PC-3 (cell line): ENCODE measurements around the gene STAT2.

Experiments used
- CTCF ChIP-seq: fragments of 300-600 bp; sonication (generic); conservative IDR thresholded peaks from 2 replicates; pipeline ENCODE4 v1.5.1; 2017; ENCODE audit warnings: antibody characterized with exemption, low read depth, mild to moderate bottlenecking, low read length
- EZH2 ChIP-seq: fragments of 300-600 bp; sonication (generic); IDR thresholded peaks from one replicate; pipeline ENCODE4 v1.6.1; 2017; ENCODE audit warnings: antibody characterized with exemption, mild to moderate bottlenecking, low read length; ENCODE audit not compliant: unreplicated experiment
- EZH2phosphoT487 ChIP-seq: fragments of 300-600 bp; sonication (generic); IDR thresholded peaks from 2 replicates; pipeline ENCODE4 v1.6.1; 2018; ENCODE audit warnings: mild to moderate bottlenecking, antibody characterized with exemption, low read length, borderline replicate concordance

- no peak for TF ChIP-seq CTCF
- TF ChIP-seq EZH2: no peak
- no peak for TF ChIP-seq EZH2phosphoT487
Measured at GRCh38 chr12:56330936-56331490, 28.9 kb downstream of the STAT2 start.
